Gastroesophageal sphincter (tissue), 4 donors: ENCODE data around the gene IL4I1. TPM values are rescaled to one million over a fixed set of nuclear protein-coding genes. Genes with fewer than 3 reads are reported as not detected.
A peak's percentile ranks its signal among the peaks of the same experiment; 100 is the strongest.

ENCODE experiments used
- ATAC-seq: fragments of 150-250 bp; one replicate; pipeline ENCODE4 v1.9.1; 2016; ENCODE audit warnings: mild to moderate bottlenecking, moderate library complexity
- H3K27ac ChIP-seq, 4 donors: fragments of 200-600 bp; sonication (generic) in 3 of 4; 1 replicate in 3 of 4; 2 replicates in 1 of 4; pipeline ENCODE4 v1.5.1; 2016 to 2019
- H3K27me3 ChIP-seq: fragments of 200-600 bp; sonication (generic); one replicate; pipeline ENCODE4 v1.5.1; 2019
- H3K36me3 ChIP-seq, 2 donors: fragments of 200-600 bp; sonication (generic); one replicate each; pipeline ENCODE4 v1.5.1; 2019; ENCODE audit warnings: control low read depth in 1 of 2
- H3K4me1 ChIP-seq, 3 donors: fragments of 200-600 bp; sonication (generic); 1 replicate in 2 of 3; 2 replicates in 1 of 3; pipeline ENCODE4 v1.5.1; 2016 to 2019; ENCODE audit warnings: control low read depth in 2 of 3
- H3K4me3 ChIP-seq, 2 donors: fragments of 200-600 bp; sonication (generic); one replicate each; pipeline ENCODE4 v1.5.1; 2019; ENCODE audit warnings: mild to moderate bottlenecking in 1 of 2, moderate library complexity in 1 of 2
- H3K9me3 ChIP-seq, 3 donors: fragments of 200-600 bp; sonication (generic); one replicate each; pipeline ENCODE4 v1.5.1; 2017 to 2019; ENCODE audit warnings: control low read depth in 2 of 3
- CTCF ChIP-seq, 4 experiments: fragments of 200-600 bp in 2 of 4; fragments of 450-650 bp in 2 of 4; sonication (generic) in 1 of 4; IDR thresholded peaks; one replicate each; pipeline ENCODE4 v1.5.1; 2017 to 2019; ENCODE audit warnings: antibody characterized with exemption in 4 of 4, mild to moderate bottlenecking in 2 of 4, moderate library complexity in 2 of 4
- EP300 ChIP-seq: sonication (generic); formaldehyde crosslinking; IDR thresholded peaks from one replicate; pipeline ENCODE4 v1.6.1; 2017; ENCODE audit warnings: antibody characterized with exemption, mild to moderate bottlenecking
- POLR2A ChIP-seq, 2 donors: fragments of 450-650 bp; IDR thresholded peaks; one replicate each; pipeline ENCODE4 v1.6.1; 2017; ENCODE audit warnings: antibody characterized with exemption in 2 of 2, mild to moderate bottlenecking in 2 of 2, moderate library complexity in 1 of 2
- POLR2AphosphoS5 ChIP-seq: sonication (generic); formaldehyde crosslinking; IDR thresholded peaks from one replicate; pipeline ENCODE4 v1.6.1; 2017; ENCODE audit warnings: antibody characterized with exemption
- WGBS, 2 donors: methylation state at CpG; one replicate each; pipeline ENCODE4 v1.1.5; 2018; ENCODE audit warnings: low coverage in 1 of 2; 5-methylcytosine and 5-hydroxymethylcytosine counted together
- total RNA-seq, 4 donors: library from RNA; depleted of rRNA; stranded (reverse); fragments of >200 nt; gene quantifications; one replicate each; pipeline ENCODE4 v1.1.0, GENCODE V29; 2016

The IL4I1 gene
- total RNA-seq, 4 donors from 2014 or later = 0.39 to 1.2 TPM; not detected in 2

GRCh38 chr19:49854378-49855263, 42.1 kb downstream of the IL4I1 start:
- Histone ChIP-seq H3K4me1 (peaks cover 0 to 56% (median 15%) of the 10 kb centered on the region in 3 donors), H3K4me3 (no peak overlapping the region), H3K9me3 (no peaks in the 10 kb centered on the region), H3K36me3 (peaks cover 0 to 54% of the 10 kb centered on the region in 2 donors), H3K27me3 (no peaks in the 10 kb centered on the region), H3K27ac (peak overlapping the region in 2 of 4 donors; percentile 12 to 35)
- TF ChIP-seq CTCF (IDR thresholded peaks at IDR 0.05) = no peak
- TF ChIP-seq EP300 = no peak
- TF ChIP-seq POLR2AphosphoS5 = no peak
- ATAC-seq = no peak
- no CpG with 5 or more reads among the region's 39 CpGs for WGBS, 2 donors

- 90% methylated on average over 2 of the region's 10 CpGs; no CpG with 5 or more reads in 1 of the 2 donors for WGBS, 2 donors
- Histone ChIP-seq H3K27ac (peak overlapping the region in 2 of 4 donors; percentile 7 to 24), H3K36me3 (peaks cover 0 to 47% of the 10 kb centered on the region in 2 donors), H3K27me3 (no peaks in the 10 kb centered on the region), H3K4me1 (peaks cover 0 to 56% (median 15%) of the 10 kb centered on the region in 3 donors), H3K4me3 (no peak overlapping the region), H3K9me3 (no peaks in the 10 kb centered on the region)
- ATAC-seq = no peak
- TF ChIP-seq CTCF (IDR thresholded peaks at IDR 0.05) = no peak
- TF ChIP-seq EP300 = no peak
- no peak for TF ChIP-seq POLR2AphosphoS5
- no peak for TF ChIP-seq POLR2A (IDR thresholded peaks at IDR 0.05)
These were observed 42.8 kb downstream of the IL4I1 start for GRCh38 chr19:49853852-49854377.

- H3K4me1 ChIP-seq = peaks cover 0 to 48% (median 15%) of the 10 kb centered on the region in 3 donors
- WGBS, 2 donors = 63 to 66% methylated on average over 11 to 13 of the region's 14 CpGs
These were observed 44.0 kb downstream of the IL4I1 start for GRCh38 chr19:49852631-49853126.

GRCh38 chr19:49851456-49852259, 45.0 kb downstream of the IL4I1 start:
- Histone ChIP-seq H3K4me1 (peaks cover 0 to 43% (median 15%) of the 10 kb centered on the region in 3 donors), H3K4me3 (peak overlapping the region; percentile 80 to 98), H3K9me3 (no peaks in the 10 kb centered on the region), H3K27ac (peak overlapping the region; percentile 97 to 100 (median 98)), H3K27me3 (no peaks in the 10 kb centered on the region), H3K36me3 (peaks cover 0 to 25% of the 10 kb centered on the region in 2 donors)
- no peak for ATAC-seq
- TF ChIP-seq CTCF (IDR thresholded peaks at IDR 0.05) = no peak
- no peak for TF ChIP-seq POLR2AphosphoS5
- no peak for TF ChIP-seq POLR2A (IDR thresholded peaks at IDR 0.05)
- no peak for TF ChIP-seq EP300
- 0% methylated on average over 1 of the region's 78 CpGs; no CpG with 5 or more reads in 1 of the 2 donors for WGBS, 2 donors

More at GRCh38 chr19:49852631-49853126, 44.0 kb downstream of the IL4I1 start:
- Histone ChIP-seq H3K36me3 (peaks cover 0 to 35% of the 10 kb centered on the region in 2 donors), H3K27ac (no peak overlapping the region), H3K4me3 (peak overlapping the region in 1 of 2 donors; percentile 98), H3K27me3 (no peaks in the 10 kb centered on the region), H3K9me3 (no peaks in the 10 kb centered on the region)
- no peak for ATAC-seq
- TF ChIP-seq EP300 (no peak), CTCF (IDR thresholded peaks at IDR 0.05) (no peak), POLR2AphosphoS5 (no peak), POLR2A (IDR thresholded peaks at IDR 0.05) (no peak)
